ENCODE data around the gene TYW1. TPM values are rescaled to one million over a fixed set of nuclear protein-coding genes. Genes with fewer than 3 reads are reported as not detected.
A peak's percentile ranks its signal among the peaks of the same experiment; 100 is the strongest.
"Not testable (repeated sequence)": the region's sequence is repeated elsewhere in the genome, so short reads cannot be mapped to it uniquely, and the experiment has no call there.

TYW1 gene
- total RNA-seq, 1 experiment from 2014 or later: 16.8 TPM

DNA sequence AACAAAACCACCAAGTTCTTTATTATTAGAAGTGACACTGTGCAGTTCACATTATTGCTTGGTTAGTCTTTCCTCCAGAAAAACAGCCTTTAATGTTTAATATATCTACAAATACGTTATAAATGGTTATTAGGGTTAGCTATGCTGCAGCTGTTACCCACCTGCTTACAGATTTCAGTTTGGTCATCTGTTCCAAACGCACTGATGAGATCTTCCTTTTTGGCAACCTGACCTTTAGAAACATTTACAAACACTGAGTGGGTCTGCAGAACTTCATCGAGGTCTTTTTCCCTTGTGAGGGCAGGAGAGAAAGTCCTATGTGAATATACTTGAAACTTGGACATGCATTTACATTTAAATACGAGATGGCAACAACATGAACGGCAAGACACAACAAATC, 2.6 kb upstream of the TYW1 start:
- H3K9me3 ChIP-seq (ENCODE audit: low read depth, low read length, poor library complexity, severe bottlenecking); H3K4me1 ChIP-seq (ENCODE audit: insufficient read depth, low read length, poor library complexity, severe bottlenecking); H3K27me3 ChIP-seq (replicated peaks; ENCODE audit: insufficient read depth, low read depth, low read length, poor library complexity); DNase-seq (ENCODE audit: low spot score); POLR2A ChIA-PET (ENCODE audit: low non-redundant PET): not testable (repeated sequence)
- Histone ChIP-seq H3K4me3 (ENCODE audit: low read depth, low read length, poor library complexity, severe bottlenecking) (peak overlapping the region; percentile 86), H3K27ac (ENCODE audit: low read depth, low read length, poor library complexity, severe bottlenecking) (peak overlapping the region; percentile 27), H3K36me3 (ENCODE audit: insufficient read depth, low read length, poor library complexity, severe bottlenecking) (peaks cover 22% of the 10 kb centered on the region)
- BruUV-seq (replicated peaks): TSS peak; percentile 66
- intact Hi-C loops (cut with micrococcal nuclease; ENCODE audit: unreplicated experiment): loop anchor here (10.0 kb wide), 1 partner anchor 149 kb away; no protein-coding TSS in a partner anchor
- CTCF ChIA-PET: interaction anchor here (0.7 kb wide), 1 partner anchor 35 kb away, joined by 20 read pairs; no protein-coding TSS in a partner anchor

DNA sequence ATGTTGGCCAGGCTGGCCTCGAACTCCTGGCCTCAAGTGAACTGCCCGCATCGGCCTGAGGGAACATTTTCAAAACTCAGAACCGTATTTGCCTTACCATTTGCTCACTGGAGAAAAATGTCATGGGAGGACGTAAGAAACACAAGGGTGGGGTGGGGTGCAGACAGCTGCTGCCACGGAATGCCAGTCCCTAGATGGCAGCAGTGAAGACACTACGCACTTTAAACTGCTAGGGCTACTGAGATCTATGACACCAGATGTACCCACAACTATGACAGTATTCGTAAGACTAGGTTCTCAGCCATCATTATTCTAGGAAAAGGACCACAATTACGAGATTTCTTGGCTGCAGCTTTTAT, 2.0 kb upstream of the TYW1 start:
- H3K27me3 ChIP-seq (replicated peaks; ENCODE audit: insufficient read depth, low read depth, low read length, poor library complexity); H3K9me3 ChIP-seq (ENCODE audit: low read depth, low read length, poor library complexity, severe bottlenecking); H3K4me1 ChIP-seq (ENCODE audit: insufficient read depth, low read length, poor library complexity, severe bottlenecking); BruUV-seq (replicated peaks); POLR2A ChIA-PET (ENCODE audit: low non-redundant PET): not testable (repeated sequence)
- intact Hi-C loops (cut with micrococcal nuclease; ENCODE audit: unreplicated experiment): loop anchor here (5.0 to 10.0 kb wide), 2 partner anchors 150 to 962 kb away; no protein-coding TSS in a partner anchor
- peaks cover 22% of the 10 kb centered on the region for H3K36me3 ChIP-seq (ENCODE audit: insufficient read depth, low read length, poor library complexity, severe bottlenecking)
- H3K27ac ChIP-seq (ENCODE audit: low read depth, low read length, poor library complexity, severe bottlenecking): peak overlapping the region; percentile 75
- CTCF ChIA-PET: interaction anchor here (0.6 kb wide), 1 partner anchor 114 kb away, joined by 3 read pairs; no protein-coding TSS in a partner anchor
- peak; percentile 72 for DNase-seq (ENCODE audit: low spot score)
- TF ChIP-seq, protein P1, sequence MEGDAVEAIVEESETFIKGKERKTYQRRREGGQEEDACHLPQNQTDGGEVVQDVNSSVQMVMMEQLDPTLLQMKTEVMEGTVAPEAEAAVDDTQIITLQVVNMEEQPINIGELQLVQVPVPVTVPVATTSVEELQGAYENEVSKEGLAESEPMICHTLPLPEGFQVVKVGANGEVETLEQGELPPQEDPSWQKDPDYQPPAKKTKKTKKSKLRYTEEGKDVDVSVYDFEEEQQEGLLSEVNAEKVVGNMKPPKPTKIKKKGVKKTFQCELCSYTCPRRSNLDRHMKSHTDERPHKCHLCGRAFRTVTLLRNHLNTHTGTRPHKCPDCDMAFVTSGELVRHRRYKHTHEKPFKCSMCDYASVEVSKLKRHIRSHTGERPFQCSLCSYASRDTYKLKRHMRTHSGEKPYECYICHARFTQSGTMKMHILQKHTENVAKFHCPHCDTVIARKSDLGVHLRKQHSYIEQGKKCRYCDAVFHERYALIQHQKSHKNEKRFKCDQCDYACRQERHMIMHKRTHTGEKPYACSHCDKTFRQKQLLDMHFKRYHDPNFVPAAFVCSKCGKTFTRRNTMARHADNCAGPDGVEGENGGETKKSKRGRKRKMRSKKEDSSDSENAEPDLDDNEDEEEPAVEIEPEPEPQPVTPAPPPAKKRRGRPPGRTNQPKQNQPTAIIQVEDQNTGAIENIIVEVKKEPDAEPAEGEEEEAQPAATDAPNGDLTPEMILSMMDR (conservative IDR thresholded peaks at IDR 0.05; ENCODE audit: low read depth, low read length): peak; percentile 51
- peak overlapping the region; percentile 86 for H3K4me3 ChIP-seq (ENCODE audit: low read depth, low read length, poor library complexity, severe bottlenecking)

DNA sequence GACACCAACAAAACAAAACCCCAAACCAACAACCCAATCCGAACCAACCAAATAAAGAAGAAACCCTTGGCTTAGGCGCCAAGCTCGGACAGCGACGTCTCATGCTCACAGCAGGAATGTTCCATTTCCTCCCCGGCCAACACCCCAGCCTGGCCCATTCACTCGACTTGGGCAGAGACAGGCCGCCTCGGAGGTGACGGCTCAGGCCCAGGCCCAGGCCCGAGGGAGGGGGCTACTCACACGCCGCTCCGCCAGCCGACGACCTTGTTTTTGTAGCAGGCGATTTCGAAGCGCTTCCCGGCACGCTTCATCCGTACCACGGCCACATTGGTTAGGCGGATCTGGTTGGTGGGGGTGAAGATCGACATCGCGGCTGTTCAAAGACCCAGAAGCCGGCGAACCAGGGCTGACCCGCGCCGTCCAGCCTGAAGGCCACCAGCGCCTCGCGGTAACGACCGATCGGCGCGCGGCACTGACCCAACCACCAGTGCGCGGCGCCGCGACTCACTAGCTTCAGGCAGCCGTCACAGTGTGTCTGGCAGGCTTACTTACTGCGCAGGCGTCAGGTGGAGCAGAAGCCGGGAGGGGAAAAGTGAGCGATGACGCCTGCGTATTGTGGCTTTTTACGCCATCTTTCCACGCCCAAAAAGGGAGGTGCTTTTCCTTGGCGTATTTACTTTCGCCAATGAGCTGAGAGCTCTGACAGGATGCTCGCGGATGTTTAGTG, 1.4 kb upstream of the TYW1 start, which contains the start of gene SBDS:
Gene SBDS (minus strand): TSS at position 537 of the 727 bp plus-strand sequence. CDS start 169 bp downstream, at position 368.
- CTCF ChIA-PET: interaction anchor here (0.5 to 0.6 kb wide), 3 partner anchors 115 to 307 kb away, joined by 3 to 7 read pairs (median 4); no protein-coding TSS in a partner anchor
- not testable (repeated sequence) for BruUV-seq (replicated peaks)

DNA sequence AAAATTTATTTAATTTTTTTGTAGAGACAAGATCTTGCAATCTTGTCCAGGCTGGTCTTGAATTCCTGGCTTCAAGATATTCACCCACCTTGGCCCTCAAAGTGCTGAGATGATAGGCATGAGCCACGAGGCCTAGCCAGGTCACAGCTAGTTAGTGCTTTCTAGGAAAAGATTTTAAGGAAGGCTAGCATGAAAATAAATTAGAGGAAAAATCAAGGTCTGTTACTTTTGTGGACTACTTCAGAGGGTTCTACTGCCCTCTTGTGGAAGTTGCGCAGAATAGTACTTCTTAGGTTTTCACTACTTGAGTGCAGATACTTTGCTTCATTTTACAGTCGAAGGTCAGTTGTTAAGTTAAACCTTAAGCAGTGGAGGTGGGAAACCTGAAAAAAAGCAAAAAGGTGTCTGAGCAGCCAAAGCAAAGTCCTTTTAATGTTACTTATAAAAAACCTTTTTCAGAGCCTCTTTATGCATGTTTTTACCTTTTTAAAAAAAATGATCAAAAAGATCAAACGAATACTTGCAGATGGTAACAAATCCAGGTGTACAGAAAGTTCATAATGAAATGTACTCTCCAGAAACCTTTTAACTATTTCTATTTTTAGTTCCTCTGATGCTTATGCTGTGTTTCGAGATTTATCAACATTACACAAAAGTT, 4.1 kb downstream of the TYW1 start:
- H3K36me3 ChIP-seq (ENCODE audit: insufficient read depth, low read length, poor library complexity, severe bottlenecking); BruUV-seq (replicated peaks); POLR2A ChIA-PET (ENCODE audit: low non-redundant PET); H3K9me3 ChIP-seq (ENCODE audit: low read depth, low read length, poor library complexity, severe bottlenecking); CTCF ChIA-PET; intact Hi-C loops (cut with micrococcal nuclease; ENCODE audit: unreplicated experiment); H3K4me3 ChIP-seq (ENCODE audit: low read depth, low read length, poor library complexity, severe bottlenecking); H3K4me1 ChIP-seq (ENCODE audit: insufficient read depth, low read length, poor library complexity, severe bottlenecking); H3K27ac ChIP-seq (ENCODE audit: low read depth, low read length, poor library complexity, severe bottlenecking); H3K27me3 ChIP-seq (replicated peaks; ENCODE audit: insufficient read depth, low read depth, low read length, poor library complexity): not testable (repeated sequence)
- peak; percentile 49 for DNase-seq (ENCODE audit: low spot score)
- TF ChIP-seq, protein P1 (conservative IDR thresholded peaks at IDR 0.05; ENCODE audit: low read depth, low read length): peak; percentile 39; the same call in 1 of the 2 replicates

More for the DNA sequence above, 1.4 kb upstream of the TYW1 start, which contains the start of gene SBDS:
- peak within 1 kb of the TSS; percentile 75 for H3K27ac ChIP-seq (ENCODE audit: low read depth, low read length, poor library complexity, severe bottlenecking)
- peaks cover 21% of the 10 kb centered on the region for H3K36me3 ChIP-seq (ENCODE audit: insufficient read depth, low read length, poor library complexity, severe bottlenecking)
- not testable (repeated sequence) for H3K9me3 ChIP-seq (ENCODE audit: low read depth, low read length, poor library complexity, severe bottlenecking); H3K4me1 ChIP-seq (ENCODE audit: insufficient read depth, low read length, poor library complexity, severe bottlenecking); H3K27me3 ChIP-seq (replicated peaks; ENCODE audit: insufficient read depth, low read depth, low read length, poor library complexity)
- peak; percentile 99 for DNase-seq (ENCODE audit: low spot score)
- intact Hi-C loops (cut with micrococcal nuclease; ENCODE audit: unreplicated experiment): loop anchor here (5.0 to 10.0 kb wide), 2 partner anchors 150 to 963 kb away; no protein-coding TSS in a partner anchor
- POLR2A ChIA-PET (ENCODE audit: low non-redundant PET): interaction anchor here (0.5 to 0.6 kb wide), 3 partner anchors 26 to 965 kb away, joined by 3 to 9 read pairs (median 7); no protein-coding TSS in a partner anchor
- H3K4me3 ChIP-seq (ENCODE audit: low read depth, low read length, poor library complexity, severe bottlenecking): peak within 1 kb of the TSS; percentile 86

DNA sequence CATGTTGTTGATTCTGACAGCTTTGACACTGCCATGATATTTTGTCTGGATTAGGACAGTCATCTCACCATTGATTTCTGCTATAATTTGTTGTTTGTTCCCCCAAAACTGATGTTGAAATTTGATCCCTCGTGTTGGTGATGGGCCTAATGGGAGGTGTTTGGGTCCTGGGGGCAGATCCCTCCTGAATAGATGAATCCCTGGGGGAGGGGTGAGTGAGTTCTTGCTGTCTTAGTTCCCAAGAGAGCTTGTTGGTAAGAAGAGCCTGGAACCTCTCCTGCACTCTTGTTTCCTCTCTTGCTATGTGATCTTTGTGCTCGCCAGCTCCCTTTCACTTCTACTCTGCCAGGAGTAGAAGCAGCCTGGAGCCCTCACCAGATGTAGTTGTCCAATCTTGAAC, 7.5 kb downstream of the TYW1 start:
- H3K4me1 ChIP-seq (ENCODE audit: insufficient read depth, low read length, poor library complexity, severe bottlenecking); H3K36me3 ChIP-seq (ENCODE audit: insufficient read depth, low read length, poor library complexity, severe bottlenecking); H3K4me3 ChIP-seq (ENCODE audit: low read depth, low read length, poor library complexity, severe bottlenecking); POLR2A ChIA-PET (ENCODE audit: low non-redundant PET); H3K27me3 ChIP-seq (replicated peaks; ENCODE audit: insufficient read depth, low read depth, low read length, poor library complexity); CTCF ChIA-PET; BruUV-seq (replicated peaks); H3K27ac ChIP-seq (ENCODE audit: low read depth, low read length, poor library complexity, severe bottlenecking); intact Hi-C loops (cut with micrococcal nuclease; ENCODE audit: unreplicated experiment); H3K9me3 ChIP-seq (ENCODE audit: low read depth, low read length, poor library complexity, severe bottlenecking); DNase-seq (ENCODE audit: low spot score): not testable (repeated sequence)
